RPMI8226 (cell line): Measurements from ENCODE around the gene SYNDIG1L.

ENCODE experiments used
- DNase-seq: peaks from one replicate; pipeline ENCODE4 v3.0.0-alpha.2; 2015

SYNDIG1L gene

DNA sequence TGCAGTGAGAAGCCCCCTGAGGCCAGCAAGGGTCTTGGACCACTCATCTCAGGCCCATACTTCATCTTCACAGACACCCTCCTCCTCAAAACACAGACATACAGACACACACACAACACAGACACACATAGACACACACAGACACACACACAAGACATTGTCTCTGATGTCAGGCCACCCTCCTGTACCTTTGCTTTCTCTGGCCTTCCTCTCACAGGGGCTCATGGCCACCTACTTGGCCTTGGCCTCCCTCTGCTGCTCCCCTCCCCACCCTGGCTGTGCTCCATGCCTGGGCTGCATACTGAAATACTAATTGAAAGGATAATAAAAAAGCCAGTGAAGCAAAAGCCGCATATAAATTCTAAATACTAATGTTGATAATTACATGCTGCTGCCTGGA lies 1.6 kb upstream of the SYNDIG1L start:
- DNase-seq = no peak

DNA sequence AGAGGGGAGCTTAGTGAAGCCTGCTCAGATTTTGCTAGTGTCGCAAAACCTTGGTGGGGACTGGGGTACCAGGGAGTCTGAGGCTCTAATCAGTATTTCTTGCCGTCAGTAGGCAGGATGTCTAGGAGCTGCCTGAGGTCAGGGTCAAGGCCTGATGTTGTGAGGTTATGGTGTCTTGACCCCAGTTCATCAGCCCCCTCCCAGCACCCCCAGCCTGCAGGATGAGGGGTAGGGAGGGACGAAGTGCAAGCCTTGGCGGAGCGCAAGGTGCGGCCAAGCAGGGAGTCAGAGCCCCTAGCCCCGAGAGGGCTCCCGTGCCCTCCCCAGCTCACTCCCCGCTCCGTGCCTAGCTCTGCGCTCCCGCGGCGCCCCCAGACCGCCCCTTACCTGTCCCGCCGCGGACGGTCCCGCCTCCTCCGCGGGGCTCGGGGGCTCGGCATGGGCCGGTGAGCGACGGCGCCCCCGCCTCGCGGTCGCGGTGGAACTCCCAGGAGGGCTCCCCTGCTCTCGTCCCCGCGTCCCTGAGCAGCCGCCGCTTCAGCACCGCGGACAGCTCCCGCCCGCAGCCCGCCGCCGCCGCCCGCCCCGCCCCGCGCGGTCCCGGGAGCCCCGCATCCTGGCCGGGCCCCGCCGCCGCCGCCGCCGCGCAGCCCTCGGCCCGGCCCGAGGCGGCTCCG lies 347 bp downstream of the SYNDIG1L start:
- DNase-seq = peak; percentile 52

DNA sequence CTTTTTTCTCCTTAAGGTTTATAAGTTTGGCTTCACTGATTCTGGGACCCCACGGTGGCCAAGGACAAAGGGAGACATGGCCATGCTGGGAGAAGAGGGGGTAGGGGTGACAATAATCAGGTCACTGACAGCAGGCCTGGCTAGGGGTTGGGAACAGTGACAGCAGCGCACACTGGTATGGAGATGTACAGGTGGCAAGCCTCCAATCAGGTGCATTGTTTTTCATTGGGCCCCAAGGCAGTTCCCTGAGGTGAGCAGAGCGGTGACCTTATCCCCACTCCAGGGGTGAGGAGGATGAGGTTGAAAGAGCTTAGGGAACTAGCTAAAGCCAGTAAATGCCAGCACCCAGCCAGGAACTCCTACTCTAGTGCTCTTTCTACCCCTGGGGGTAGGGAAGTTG lies 1.4 kb downstream of the SYNDIG1L start:
- DNase-seq = no peak

DNA sequence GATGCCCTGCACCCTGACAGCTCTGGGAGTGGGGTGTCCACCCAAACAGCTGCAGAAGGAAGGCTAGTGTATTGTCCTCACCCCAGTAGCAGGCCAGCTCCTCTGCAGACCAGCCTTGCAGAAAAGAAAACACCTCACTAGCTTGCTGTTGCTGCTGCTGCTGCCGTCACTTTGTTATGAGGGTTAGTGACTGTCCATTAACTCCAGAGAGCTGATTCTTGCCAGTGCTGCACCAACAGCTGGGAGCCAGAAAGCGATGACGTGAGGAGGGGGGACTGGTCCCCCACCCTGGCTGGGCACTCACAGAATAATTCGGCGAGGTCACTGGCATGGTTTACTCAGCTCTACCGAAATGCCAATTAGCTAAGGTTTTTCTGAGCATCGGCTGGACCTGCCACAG lies 2.8 kb downstream of the SYNDIG1L start:
- no peak for DNase-seq

DNA sequence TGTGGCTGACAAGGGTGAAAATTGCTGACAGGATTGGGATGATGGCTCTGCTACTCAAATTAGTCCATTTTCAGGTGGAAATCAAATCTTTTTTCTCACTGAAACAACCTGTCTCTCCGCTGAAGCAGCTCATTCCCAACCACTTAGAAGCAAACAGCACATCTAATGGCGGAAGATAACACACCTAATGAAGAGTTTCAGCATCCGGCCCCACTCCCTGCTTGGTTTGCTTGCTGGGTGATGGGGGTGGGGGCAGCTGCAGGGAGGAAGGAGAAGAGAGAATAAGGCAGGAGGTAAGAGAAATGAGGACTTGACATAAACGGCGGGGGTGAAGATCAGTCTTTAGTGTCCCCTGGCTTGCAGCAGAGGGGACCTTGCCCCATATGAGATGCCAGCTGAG lies 4.0 kb downstream of the SYNDIG1L start:
- DNase-seq = no peak

DNA sequence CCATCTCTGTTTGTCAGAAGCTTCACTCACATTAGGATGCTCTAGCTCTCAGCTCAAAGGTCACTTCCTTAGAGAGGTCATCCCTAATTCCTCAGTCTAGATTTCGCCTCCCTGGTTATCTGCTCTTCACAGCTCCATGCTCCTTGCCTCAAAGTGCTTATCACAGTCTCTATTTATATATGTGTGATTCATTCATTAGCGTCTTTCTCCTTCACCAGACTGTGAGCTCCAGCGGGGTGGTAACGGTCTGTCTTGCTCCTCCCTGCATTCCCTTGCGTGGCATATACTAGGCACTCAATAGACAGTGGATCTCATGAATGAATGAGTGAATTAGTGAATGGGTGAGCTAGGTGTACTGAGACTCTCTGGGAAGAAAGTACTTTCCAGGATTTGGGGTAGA lies 6.9 kb downstream of the SYNDIG1L start:
- DNase-seq = no peak

DNA sequence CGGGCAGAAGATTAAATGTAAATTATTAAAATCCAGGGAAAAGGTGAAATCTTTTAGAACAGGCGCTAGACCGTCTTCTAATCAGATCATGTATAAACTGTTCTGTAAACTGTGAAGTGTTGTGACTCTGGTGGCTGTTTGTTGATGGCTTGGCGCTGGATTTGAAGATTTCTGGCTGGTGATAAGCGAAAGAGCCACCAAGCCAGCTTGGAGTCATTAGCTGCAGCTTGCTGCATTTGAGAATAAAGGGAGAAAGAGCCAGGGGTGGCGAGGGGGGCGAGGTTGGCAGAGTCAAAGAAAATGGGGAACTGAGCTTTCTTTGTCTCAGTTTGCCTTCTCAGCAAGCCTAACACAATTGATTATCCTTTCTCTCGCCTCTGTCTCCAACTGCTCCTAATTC lies 8.0 kb downstream of the SYNDIG1L start:
- no peak for DNase-seq

DNA sequence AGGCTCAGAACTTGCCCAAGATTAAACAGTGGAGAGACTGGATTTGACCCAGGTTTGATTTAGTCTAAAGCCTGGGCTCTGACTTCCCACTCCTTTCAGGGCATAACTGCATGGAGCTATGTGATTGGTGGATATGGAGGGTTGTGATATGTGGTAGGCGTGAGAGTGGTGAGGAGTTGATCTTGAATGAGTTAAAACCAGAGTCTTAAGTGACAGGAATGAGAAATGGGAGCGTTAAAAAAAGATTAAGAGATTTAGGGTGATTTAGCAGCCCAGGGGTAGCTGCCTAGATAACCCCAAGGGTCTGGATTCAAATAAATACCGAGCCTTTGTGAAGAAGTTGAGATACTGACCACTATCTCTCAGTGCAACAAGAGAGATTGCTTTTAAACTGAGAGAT lies 8.4 kb downstream of the SYNDIG1L start:
- no peak for DNase-seq

DNA sequence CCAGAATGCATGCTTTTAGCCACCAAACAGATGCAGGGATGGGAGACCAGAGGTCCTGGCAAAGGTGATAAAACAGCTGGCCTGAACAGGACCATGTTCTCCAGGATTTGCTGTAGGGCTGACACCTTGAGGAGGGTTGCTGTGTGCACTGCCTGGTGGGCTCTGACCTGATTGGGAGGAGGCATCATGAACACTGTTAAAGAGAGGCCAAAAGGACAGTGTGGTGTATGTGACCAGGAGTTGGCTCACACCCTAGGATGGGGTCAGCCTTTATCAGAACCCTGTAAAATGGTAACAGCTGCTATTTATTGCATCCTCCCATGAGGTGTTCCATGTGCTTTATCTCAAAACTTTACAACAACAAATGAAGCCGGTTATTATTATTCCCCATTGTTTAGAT lies 8.8 kb downstream of the SYNDIG1L start:
- DNase-seq = no peak

DNA sequence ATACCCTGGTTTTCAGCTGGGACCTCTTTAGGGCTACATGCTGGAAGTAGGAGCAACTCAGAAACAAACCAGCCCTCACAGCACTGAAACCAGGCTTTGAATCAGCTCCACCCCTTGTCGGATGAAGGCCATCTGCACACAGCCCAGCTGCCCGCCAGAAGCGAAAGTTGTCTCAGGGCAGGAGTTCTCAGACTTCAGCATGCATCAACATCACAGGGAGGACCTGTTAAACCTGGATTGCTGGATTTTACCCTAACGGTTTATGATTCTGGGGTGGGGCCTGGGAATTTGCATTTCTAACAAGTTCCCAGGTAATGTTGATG lies 10.9 kb downstream of the SYNDIG1L start:
- peak; percentile 54 for DNase-seq

DNA sequence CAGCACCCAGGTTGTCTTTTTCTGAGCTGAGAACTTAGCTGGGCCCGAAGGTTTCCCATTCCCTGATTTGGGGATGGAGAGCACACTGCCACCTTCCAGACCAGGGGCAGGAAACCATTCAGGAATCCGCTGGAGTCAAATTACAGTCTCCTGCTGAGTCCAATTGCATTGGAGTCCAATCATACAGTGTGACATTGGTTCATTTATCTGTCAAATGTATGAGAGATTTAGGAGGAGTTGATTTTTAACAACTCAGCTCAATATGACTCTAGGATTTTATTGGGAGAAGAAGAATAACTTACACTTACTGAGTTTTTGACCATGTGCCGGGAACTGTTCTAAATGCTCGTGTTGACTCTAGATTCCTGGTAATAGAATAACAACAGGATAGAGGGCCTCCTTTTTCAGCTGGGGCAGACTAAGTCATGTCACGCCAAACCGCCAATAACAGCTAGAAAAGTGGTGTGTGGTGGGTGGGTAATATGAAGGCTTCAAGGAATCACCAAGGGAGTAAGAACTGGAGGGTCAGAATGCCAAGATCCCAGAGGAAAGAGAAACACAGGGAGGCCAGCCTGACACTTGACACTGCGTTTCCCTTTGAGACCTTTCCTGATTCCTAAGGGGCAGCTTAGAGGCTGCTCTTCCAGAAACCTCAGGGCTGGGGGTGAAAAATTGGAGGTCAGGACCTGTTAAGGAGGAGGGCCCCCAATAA lies 11.5 kb downstream of the SYNDIG1L start:
- DNase-seq = no peak

DNA sequence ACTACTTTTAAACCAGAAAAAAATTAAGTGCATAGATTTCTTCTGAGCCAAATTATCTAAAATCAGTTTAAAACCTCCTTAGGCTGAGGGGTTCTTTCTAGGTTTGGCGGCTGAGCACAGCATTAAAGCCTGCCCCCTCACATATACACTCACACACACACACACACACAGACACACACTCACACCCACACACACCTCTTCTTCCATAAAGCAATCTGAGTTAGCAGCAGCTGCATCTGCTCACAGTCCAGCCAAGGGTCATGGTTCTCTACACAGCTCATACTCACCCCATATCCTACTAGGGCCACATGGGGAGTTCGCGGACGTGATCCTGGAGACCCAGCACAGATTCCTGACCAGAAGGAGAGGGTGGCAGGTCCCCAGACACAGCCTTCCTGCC lies 12.4 kb downstream of the SYNDIG1L start:
- DNase-seq = no peak

DNA sequence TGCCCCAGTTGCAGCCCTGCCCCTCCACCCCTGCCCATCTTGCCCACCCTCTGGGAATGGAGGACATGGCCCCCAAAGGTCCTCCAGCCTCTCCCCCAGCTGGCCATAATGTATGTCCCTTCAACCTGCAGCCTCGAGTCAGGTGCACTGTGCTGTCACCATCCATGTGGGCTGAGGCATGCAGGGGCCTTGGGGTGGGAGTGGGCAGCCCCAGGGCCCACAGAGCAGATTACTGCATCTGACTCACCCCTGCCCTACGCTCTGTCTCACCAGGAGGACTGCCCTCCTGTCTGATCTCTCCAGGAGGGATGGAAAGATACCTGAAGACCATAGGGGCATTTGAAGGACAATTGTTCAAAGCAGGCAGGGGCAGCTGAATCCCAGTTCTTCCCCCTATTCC lies 13.3 kb downstream of the SYNDIG1L start:
- no peak for DNase-seq

DNA sequence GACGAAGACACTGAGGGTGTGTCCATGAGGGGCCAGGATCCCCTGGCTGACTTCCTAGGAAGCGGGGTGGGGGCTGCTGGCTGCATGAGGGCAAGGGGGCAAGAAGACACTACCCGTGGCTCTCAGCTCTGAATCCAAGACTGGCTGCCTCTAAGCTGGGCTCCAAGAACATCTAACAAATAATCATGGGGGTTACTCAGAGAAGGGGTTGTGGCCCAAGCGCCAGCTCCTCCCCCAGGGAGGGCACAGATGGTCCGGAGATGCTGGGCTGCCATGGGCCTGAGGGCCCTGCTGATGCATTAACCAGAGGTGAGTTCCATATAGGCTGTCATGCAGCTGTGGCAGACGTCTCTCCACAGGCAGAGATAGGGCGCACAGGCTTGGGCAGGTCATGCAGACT lies 14.3 kb downstream of the SYNDIG1L start:
- DNase-seq = no peak

DNA sequence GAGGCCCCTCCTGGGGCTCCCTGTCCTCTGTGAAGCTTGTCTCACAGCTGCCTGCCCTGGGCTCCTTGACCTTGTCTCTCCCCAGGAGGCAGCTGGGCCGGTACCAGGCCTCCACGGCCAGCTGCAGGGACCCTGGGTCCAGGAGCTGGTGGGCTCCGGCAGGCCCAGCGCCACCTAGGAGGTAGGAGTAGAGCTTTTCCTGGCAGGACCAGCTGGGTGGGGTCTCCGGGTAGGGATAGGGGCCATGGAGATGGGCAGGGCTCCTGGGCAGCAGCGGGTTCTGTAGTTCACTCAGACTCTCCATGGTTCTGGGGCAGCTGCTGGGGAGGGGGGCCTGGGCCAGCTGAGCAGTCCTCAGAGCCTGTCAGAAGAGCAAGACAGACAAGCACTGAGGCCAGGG lies 16.6 kb downstream of the SYNDIG1L start:
- no peak for DNase-seq

DNA sequence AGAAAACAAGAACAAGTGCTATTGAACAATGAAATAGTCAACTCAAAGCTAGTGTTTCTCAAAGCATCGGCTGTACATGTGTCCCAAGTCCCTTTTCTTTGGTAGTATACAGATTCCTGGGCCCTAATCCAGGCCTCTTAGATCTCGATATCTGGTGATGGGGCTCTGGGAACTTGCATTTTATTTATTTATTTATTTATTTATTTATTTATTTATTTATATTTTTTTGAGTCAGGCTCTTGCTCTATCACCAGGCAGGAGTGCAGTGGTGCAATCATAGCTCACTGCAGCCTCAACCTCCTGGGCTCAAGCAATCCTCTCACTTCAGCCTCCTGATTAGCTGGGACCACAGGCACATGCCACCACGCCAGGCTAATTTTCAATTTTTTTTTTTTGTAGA lies 17.1 kb downstream of the SYNDIG1L start:
- no peak for DNase-seq

DNA sequence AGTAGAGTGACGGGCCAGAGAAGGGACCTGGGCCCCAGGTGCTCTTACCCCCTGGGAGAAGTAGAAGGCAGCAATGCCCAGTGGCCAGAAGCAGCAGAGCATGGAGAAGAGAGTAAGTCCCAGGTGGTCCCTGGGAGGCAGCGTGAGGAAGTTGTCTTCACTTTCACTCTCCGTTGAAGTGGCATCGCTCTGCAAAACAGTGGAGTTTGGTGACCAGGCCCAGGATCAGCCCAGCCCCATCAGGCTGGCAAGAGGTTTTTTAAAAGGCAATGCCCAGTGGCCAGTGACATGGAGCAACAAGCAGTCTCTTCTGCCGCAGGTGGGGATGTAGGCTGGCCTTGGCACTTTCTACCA lies 18.2 kb downstream of the SYNDIG1L start:
- DNase-seq = no peak

DNA sequence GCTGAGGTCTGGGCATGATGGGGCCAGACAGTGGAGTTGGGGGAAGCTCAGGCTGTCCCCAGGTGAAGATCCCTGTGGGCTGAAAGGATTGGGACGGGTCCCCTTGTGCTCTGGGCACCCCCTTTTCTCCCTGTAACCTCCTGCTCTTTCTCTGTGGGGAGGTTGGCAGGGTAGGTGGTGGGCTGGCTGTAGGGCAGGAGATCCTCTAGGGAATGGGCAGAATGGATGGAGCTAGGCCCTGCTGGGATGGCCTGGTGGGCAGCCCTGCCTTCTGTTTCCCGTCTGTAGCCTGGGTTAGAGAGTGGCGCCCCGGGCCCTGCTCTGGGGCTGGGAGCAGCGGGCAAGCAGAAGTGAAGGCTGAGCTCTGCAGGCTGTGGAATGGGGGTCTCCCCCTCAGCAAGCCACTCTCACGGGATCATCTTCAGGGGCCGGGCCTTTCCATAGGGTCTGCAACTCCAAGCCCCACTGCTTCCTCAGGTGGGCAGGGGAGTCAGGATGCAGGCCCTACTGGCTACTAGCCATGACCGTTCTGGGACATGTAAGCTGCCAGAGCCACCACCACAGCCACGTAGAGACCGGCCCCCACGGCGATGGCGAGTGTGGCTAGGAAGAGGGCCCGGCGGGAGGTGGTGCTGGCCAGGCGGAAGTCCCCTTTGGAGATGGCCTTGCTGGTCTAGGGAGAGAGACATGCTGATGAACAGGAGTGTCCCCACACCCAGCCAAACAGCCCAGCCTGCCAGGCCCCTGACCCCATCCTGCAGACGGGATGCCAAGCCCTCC lies 18.8 kb downstream of the SYNDIG1L start:
- no peak for DNase-seq

DNA sequence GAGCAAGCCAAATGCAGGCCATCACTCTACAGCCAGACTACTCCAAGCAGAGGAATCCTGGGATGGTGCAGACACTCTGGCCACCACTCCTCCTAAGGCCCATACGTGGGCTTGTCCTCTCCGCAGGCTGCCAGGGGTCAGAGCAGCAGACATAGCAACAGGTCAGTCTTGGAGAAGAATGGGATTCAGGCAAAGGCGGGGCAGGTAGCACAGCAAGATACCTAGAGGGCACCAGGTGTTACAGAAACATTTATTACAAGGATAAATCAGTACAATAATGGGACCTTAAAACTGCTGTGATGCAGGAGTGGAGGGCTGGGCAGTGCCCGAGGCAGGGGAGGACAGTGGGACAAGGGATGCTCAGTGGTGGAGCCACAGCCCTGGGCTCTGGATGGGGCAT lies 20.3 kb downstream of the SYNDIG1L start:
- DNase-seq = no peak

DNA sequence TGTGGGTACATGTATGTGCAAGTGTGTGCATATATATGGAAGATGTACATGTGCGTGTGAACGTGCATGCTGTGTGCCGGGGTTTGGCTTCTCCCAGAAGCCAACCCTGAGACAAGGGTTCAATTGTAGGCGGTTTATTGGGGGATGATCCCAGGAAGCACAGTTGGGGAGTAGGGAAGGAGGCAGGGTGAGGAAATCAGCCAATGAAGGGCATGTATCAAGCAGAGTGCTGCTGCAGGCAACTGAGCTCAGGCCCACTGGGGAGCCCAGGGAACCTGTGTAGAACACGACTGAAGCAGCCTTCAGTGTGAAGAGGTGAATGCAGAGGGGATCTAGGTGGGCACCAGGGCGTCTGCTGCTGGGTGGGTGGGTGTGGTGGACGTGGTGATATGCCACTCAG lies 21.6 kb downstream of the SYNDIG1L start:
- no peak for DNase-seq

DNA sequence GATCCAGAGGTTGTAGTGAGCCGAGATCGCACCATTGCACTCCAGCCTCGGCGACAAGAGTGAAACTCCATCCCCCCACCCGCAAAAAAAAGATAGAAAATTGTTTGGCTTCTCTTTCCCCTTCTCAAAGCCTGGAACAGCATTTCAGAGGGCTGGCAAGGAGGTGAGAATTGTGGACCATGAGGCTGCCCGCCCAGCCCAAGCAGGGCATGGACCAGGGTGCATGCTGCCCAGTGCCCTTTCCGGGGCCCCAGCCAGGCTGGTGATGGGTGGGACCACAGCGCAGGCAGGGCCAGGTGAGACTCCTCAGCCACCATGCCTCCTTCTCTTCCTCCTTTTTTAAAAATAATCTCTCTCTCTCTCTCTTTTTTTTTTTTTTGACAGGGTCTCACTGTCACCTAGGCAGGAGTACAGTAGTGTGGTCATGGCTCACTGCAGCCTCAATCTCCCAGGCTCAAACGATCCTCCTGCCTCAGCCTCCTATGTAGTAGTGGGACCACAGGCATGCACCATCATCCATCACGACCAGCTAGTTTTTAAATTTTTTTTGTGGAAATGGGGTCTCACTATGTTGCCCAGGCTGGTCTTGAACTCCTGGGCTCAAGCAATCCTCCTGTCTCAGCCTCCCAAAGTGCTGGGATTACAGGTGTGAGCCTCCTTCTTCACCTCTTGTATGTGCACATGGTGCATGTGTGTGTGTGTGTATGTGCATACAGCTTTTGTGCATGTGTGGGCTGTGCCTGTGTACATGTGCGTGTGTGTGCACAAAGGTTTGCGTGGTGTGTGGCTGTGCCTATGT lies 22.2 kb downstream of the SYNDIG1L start:
- DNase-seq = no peak

DNA sequence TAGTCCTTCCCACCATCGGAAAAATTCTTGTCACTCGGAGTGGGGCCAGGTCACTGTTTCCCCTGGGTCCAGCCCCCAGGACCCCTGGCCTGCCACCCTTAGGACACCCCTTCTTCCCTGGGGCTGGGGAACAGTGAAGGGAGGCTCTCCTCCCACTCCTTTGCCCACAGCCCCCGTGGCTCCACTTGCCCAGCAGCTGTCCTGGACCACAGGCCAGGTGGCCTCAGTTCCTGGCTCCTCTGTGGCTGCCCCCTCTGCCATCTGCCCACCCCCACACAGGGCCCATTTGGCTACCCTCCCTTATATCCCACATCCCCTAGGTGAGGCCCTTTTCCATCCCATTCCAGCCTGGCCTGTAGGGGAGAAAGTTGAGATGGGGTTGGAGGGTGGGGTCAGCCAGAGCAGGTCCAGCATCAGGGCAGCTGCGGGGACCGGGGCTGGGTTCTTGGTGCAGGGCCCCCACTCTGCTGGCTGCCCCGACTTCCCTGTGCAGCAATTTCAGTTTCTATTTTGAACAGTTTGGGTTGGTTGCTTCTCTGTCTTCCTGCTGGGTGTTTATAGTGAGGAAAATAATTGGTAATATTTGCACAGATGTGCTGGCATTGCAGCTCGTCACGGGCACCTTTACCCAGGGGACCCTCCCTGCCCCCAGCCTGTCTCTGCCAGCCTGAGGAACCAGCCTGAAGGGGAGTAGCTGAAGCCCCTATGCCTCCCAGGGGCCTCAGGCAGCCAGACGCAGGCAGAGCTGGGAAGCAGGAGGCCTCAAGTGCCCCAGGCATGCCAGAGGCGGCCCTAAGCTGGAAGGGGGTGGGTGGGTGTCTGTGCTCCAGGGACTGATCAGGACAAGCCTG lies 23.4 kb downstream of the SYNDIG1L start:
- DNase-seq = peak; percentile 31
